ENCODE measurements around the gene NEK11. TPM values are rescaled to one million over a fixed set of nuclear protein-coding genes. Genes with fewer than 3 reads are reported as not detected.

Gene NEK11
- total RNA-seq, 1 donor from 2014 or later = 6.2 TPM

DNA sequence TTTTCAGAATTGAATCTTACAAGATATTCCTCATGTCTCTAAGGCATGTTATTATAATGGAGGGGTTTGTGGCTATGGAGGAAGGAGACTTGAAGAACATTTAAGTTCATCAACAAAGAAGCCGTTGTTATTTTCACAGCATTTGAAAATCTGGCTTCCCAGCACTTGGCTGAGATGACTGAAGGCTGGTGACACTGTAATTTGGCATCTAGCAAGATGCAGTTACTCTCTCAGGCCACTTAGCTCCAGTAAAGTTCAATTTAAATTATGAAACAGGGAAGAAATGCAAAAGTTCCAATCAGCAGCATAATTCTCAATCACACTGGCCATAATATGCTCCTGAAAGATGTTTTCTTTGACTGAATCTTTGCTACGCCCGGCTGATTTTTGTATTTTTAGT lies 215.5 kb downstream of the NEK11 start:
- TF ChIP-seq, protein P1, sequence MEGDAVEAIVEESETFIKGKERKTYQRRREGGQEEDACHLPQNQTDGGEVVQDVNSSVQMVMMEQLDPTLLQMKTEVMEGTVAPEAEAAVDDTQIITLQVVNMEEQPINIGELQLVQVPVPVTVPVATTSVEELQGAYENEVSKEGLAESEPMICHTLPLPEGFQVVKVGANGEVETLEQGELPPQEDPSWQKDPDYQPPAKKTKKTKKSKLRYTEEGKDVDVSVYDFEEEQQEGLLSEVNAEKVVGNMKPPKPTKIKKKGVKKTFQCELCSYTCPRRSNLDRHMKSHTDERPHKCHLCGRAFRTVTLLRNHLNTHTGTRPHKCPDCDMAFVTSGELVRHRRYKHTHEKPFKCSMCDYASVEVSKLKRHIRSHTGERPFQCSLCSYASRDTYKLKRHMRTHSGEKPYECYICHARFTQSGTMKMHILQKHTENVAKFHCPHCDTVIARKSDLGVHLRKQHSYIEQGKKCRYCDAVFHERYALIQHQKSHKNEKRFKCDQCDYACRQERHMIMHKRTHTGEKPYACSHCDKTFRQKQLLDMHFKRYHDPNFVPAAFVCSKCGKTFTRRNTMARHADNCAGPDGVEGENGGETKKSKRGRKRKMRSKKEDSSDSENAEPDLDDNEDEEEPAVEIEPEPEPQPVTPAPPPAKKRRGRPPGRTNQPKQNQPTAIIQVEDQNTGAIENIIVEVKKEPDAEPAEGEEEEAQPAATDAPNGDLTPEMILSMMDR (IDR thresholded peaks at IDR 0.05) = no peak
- Mint-ChIP-seq H3K4me3 (ENCODE audit: unreplicated experiment) (no peak overlapping the region), H3K36me3 (ENCODE audit: unreplicated experiment) (no peaks in the 10 kb centered on the region), H3K27ac (ENCODE audit: unreplicated experiment) (no peak overlapping the region), H3K4me1 (ENCODE audit: unreplicated experiment) (no peaks in the 10 kb centered on the region), H3K27me3 (ENCODE audit: unreplicated experiment) (peaks cover 7% of the 10 kb centered on the region), H3K9me3 (ENCODE audit: unreplicated experiment) (no peaks in the 10 kb centered on the region)
- no peak for DNase-seq (ENCODE audit: extremely low spot score, unreplicated experiment)

GRCh38 chr3:131250466-131250865 lies 223.8 kb downstream of the NEK11 start:
- no peak overlapping the region for H3K4me3 Mint-ChIP-seq (ENCODE audit: unreplicated experiment)
- TF ChIP-seq, protein P1 (IDR thresholded peaks at IDR 0.05) = no peak
- peaks cover 8% of the 10 kb centered on the region for H3K27me3 Mint-ChIP-seq (ENCODE audit: unreplicated experiment)
- peaks cover 13% of the 10 kb centered on the region for H3K9me3 Mint-ChIP-seq (ENCODE audit: unreplicated experiment)
- DNase-seq (ENCODE audit: extremely low spot score, unreplicated experiment) = no peak
- no peak overlapping the region for H3K27ac Mint-ChIP-seq (ENCODE audit: unreplicated experiment)
- no peaks in the 10 kb centered on the region for H3K36me3 Mint-ChIP-seq (ENCODE audit: unreplicated experiment)
- H3K4me1 Mint-ChIP-seq (ENCODE audit: unreplicated experiment) = no peaks in the 10 kb centered on the region

GRCh38 chr3:131260525-131260924 lies 233.8 kb downstream of the NEK11 start:
- no peak overlapping the region for H3K4me3 Mint-ChIP-seq (ENCODE audit: unreplicated experiment)
- no peaks in the 10 kb centered on the region for H3K4me1 Mint-ChIP-seq (ENCODE audit: unreplicated experiment)
- DNase-seq (ENCODE audit: extremely low spot score, unreplicated experiment) = no peak
- H3K36me3 Mint-ChIP-seq (ENCODE audit: unreplicated experiment) = no peaks in the 10 kb centered on the region
- TF ChIP-seq, protein P1 (IDR thresholded peaks at IDR 0.05) = no peak
- H3K27ac Mint-ChIP-seq (ENCODE audit: unreplicated experiment) = no peak overlapping the region
- H3K27me3 Mint-ChIP-seq (ENCODE audit: unreplicated experiment) = peaks cover 3% of the 10 kb centered on the region
- H3K9me3 Mint-ChIP-seq (ENCODE audit: unreplicated experiment) = peaks cover 5% of the 10 kb centered on the region

DNA sequence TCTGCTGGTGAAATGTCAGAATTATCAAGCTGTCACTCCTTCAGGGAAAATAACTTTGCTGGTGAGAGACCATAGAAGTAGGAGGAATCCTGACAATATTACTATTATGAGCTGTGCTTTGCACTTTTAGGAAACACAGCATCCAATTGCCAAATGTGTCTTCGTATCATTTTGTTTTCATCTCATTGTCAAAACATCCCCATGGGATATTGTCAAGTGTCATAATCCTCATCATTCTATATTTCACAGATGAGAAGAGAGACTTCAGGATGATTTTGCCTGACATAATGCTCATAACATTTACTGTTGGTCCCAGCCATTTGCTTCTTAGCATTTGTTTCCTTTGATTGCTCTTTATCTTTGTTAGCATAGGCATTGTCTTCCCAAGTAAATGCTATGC lies 234.4 kb downstream of the NEK11 start:
- H3K9me3 Mint-ChIP-seq (ENCODE audit: unreplicated experiment) = peaks cover 3% of the 10 kb centered on the region
- TF ChIP-seq, protein P1 (IDR thresholded peaks at IDR 0.05) = no peak
- H3K27ac Mint-ChIP-seq (ENCODE audit: unreplicated experiment) = no peak overlapping the region
- DNase-seq (ENCODE audit: extremely low spot score, unreplicated experiment) = no peak
- H3K27me3 Mint-ChIP-seq (ENCODE audit: unreplicated experiment) = peaks cover 3% of the 10 kb centered on the region
- H3K4me1 Mint-ChIP-seq (ENCODE audit: unreplicated experiment) = no peaks in the 10 kb centered on the region
- no peaks in the 10 kb centered on the region for H3K36me3 Mint-ChIP-seq (ENCODE audit: unreplicated experiment)
- no peak overlapping the region for H3K4me3 Mint-ChIP-seq (ENCODE audit: unreplicated experiment)

- peaks cover 6% of the 10 kb centered on the region for H3K4me1 Mint-ChIP-seq (ENCODE audit: unreplicated experiment)
- no peak overlapping the region for H3K27ac Mint-ChIP-seq (ENCODE audit: unreplicated experiment)
- no peaks in the 10 kb centered on the region for H3K36me3 Mint-ChIP-seq (ENCODE audit: unreplicated experiment)
- H3K9me3 Mint-ChIP-seq (ENCODE audit: unreplicated experiment) = no peaks in the 10 kb centered on the region
- TF ChIP-seq, protein P1 (IDR thresholded peaks at IDR 0.05) = no peak
- H3K4me3 Mint-ChIP-seq (ENCODE audit: unreplicated experiment) = no peak overlapping the region
- no peak for DNase-seq (ENCODE audit: extremely low spot score, unreplicated experiment)
- no peaks in the 10 kb centered on the region for H3K27me3 Mint-ChIP-seq (ENCODE audit: unreplicated experiment)
Observed at GRCh38 chr3:131275556-131275955, 248.9 kb downstream of the NEK11 start.

Measured in osteocyte (in vitro differentiated cells).